ENCODE data around the gene GRAMD1C.
A peak's percentile ranks its signal among the peaks of the same experiment; 100 is the strongest.

The GRAMD1C gene

DNA sequence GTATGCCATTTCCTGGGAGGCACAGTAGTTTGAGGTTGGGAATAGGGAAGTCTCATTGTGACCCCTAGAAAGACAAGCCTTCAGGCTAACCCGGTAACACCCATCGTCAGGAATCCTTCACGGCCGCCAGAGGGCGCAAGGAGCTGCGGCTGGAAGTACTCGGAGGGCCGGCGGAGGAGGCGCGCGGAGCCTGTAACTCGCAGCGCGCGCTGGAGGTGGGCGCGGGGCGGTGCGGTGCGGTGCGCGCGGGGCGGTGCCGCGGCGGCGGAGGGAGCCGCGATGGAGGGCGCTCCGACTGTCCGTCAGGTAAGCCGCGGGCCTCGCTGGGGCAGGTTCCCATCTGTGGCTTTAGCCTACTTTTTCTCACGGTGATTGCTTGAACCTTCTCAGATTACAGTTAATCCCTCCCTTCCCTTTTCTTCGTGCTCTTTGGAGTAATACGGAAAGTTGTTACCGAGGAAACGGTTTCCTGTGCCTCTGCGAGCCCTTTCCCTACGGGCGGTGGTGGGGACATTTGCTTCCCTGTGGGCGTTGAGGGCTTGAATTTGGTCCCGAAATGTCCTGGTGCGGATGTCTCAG, at the start of gene GRAMD1C:
Gene GRAMD1C (plus strand): TSS at position 158 of the 579 bp plus-strand sequence. CDS start 122 bp downstream, at position 280.
- DNase-seq (ENCODE audit: insufficient read length, low spot score), result peak; percentile 27
- FAIRE-seq, result no peak
- TF ChIP-seq, protein P1, sequence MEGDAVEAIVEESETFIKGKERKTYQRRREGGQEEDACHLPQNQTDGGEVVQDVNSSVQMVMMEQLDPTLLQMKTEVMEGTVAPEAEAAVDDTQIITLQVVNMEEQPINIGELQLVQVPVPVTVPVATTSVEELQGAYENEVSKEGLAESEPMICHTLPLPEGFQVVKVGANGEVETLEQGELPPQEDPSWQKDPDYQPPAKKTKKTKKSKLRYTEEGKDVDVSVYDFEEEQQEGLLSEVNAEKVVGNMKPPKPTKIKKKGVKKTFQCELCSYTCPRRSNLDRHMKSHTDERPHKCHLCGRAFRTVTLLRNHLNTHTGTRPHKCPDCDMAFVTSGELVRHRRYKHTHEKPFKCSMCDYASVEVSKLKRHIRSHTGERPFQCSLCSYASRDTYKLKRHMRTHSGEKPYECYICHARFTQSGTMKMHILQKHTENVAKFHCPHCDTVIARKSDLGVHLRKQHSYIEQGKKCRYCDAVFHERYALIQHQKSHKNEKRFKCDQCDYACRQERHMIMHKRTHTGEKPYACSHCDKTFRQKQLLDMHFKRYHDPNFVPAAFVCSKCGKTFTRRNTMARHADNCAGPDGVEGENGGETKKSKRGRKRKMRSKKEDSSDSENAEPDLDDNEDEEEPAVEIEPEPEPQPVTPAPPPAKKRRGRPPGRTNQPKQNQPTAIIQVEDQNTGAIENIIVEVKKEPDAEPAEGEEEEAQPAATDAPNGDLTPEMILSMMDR (IDR thresholded peaks at IDR 0.05; ENCODE audit: insufficient read depth, missing control alignments), result peak; percentile 78

DNA sequence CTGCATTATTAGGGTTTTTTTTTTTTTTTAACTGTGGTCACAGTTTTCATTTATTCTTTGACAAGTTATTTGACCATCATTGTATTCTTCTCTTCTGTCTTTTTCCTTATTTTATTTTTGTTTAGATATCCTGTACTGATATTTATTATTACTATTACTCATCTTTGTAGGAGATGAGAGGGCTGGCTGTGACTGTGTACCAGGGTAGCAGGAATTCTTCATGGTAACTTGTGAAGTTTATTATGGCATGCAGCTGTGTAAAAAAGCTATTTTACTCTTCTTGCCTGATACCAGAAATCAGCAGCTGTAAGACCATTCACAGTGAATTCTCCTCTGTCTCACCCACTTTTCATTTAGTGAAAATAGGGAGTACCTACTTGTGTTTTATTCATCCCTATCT, 47.2 kb upstream of the GRAMD1C start:
- TF ChIP-seq, protein P1 (IDR thresholded peaks at IDR 0.05; ENCODE audit: insufficient read depth, missing control alignments), result no peak
- FAIRE-seq, result no peak
- DNase-seq (ENCODE audit: insufficient read length, low spot score), result no peak

DNA sequence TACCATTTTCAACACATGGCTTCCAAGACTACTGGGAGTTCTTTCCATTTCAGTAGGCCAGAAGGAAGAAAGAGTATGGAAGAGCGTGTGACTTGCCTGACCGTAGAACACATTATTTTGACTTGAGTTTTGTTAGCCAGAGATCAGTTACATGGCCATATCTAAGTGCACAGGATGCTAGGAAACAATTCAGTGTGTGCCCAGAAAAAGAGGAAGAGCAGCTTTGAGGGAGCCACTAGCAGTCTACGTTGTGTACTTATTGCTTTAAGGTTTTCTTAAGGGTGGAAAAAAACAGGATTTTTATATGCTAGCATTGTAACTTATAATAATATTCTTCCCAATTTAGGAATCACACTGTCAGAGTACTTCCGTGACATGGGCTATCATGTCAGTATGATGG, 44.1 kb upstream of the GRAMD1C start:
- TF ChIP-seq, protein P1 (IDR thresholded peaks at IDR 0.05; ENCODE audit: insufficient read depth, missing control alignments), result no peak
- no peak for DNase-seq (ENCODE audit: insufficient read length, low spot score)

DNA sequence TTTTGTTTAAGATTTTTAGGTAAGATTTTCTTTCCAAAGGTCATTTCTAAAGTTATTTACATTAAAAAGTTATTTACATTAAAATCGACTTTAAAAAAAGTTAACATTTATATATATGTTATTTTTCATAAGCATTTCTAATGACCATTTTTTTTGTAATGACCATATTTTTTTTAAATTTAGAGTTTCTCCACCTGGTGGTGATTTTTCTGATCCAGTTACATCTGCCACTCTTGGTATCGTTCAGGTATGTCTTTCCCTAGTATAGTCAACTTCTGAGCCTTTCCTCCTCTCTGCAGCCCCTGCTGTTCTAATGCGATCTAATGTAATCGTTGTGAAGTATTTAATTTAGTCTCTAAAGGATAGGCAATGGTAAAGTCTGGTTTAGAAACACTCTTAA, 42.9 kb upstream of the GRAMD1C start:
- TF ChIP-seq, protein P1 (IDR thresholded peaks at IDR 0.05; ENCODE audit: insufficient read depth, missing control alignments), result no peak
- DNase-seq (ENCODE audit: insufficient read length, low spot score), result no peak
- no peak for FAIRE-seq

More for the DNA sequence above, 44.1 kb upstream of the GRAMD1C start:
- FAIRE-seq, result no peak

DNA sequence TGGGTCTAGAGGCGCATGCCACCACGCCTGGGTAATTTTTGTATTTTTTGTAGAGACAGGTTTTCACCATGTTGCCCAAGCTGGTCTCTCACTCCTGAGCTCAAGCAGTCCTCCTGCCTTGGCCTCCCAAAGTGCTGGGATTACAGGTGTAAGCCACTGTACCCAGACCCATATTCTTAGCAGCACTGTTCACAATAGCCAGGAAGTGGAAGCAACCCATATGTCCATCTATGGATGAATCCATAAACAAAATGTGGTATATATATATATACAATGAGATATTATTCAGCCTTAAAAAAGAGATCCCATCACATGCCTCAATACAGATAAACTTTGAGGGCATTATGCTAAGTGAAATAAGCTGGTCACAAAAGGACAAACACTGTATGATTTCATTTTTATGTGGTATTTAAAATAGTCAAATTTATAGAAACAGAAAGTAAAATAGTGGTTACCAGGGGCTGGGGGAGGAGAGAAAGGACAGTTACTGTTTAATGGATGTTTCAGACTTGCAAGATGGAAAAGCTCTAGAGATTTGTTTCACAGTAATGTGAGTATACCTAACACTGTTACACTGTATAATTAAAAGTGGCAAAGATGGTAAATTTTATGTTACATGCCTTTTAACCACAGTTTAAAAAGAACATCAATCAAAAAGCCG, 35.7 kb upstream of the GRAMD1C start:
- FAIRE-seq, result no peak
- DNase-seq (ENCODE audit: insufficient read length, low spot score), result no peak
- TF ChIP-seq, protein P1 (IDR thresholded peaks at IDR 0.05; ENCODE audit: insufficient read depth, missing control alignments), result no peak

DNA sequence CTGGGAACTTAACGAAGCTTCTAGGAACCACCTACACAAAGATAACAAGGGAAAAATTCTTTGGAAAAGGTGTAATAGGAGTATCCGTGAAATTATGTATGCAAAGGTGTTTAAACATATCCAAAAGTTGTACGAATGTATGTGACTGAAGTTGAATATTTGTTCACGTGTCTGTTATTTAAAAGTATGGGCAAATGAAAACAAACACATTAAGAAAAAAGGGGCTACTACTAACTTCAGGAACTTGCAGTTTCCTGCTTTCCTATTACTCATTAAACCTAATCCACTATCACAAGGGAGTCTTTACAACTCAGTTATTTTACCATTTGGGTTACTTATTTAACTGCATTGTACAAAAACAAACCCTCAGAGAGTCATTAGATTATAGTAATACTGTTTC, 33.9 kb upstream of the GRAMD1C start:
- DNase-seq (ENCODE audit: insufficient read length, low spot score), result no peak
- TF ChIP-seq, protein P1 (IDR thresholded peaks at IDR 0.05; ENCODE audit: insufficient read depth, missing control alignments), result no peak
- no peak for FAIRE-seq

DNA sequence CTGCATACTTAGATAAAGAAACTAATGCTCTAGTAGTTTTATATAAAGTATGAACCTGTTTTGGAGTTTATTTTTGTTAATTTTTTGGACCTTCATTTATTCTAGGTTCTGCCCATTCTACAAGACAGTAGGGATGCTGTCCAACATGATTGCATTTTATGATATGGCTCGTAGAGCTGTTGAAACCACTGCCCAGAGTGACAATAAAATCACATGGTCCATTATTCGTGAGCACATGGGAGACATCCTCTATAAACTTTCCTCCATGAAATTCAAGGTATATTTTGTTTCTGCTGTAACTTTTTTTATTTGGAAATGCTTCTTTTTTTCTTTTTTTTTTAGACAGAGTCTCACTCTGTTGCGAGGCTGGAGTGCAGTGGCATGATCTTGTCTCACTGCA, 33.3 kb upstream of the GRAMD1C start:
- DNase-seq (ENCODE audit: insufficient read length, low spot score) (no peak), FAIRE-seq (no peak)
- TF ChIP-seq, protein P1 (IDR thresholded peaks at IDR 0.05; ENCODE audit: insufficient read depth, missing control alignments), result no peak

All from D721Med (cell line).